HL-60 (cell line): ENCODE measurements around the gene NPVF.

ENCODE experiments used
- DNase-seq, 2 experiments: peaks; one replicate each; pipeline ENCODE4 v3.0.0-alpha.2; 2010 to 2020; ENCODE audit warnings: low read depth in 1 of 2, low spot score in 1 of 2
- H3K27ac ChIP-seq: fragments of 250-450 bp; sonication (Bioruptor Pico); replicated peaks from 2 replicates; pipeline ENCODE4 v1.5.1; 2020; ENCODE audit warnings: mild to moderate bottlenecking, moderate library complexity
- H3K27me3 ChIP-seq: fragments of 250-450 bp; sonication (Bioruptor Pico); 2 replicates; pipeline ENCODE4 v1.5.1; 2021; ENCODE audit warnings: mild to moderate bottlenecking, moderate library complexity; ENCODE audit not compliant: insufficient read depth, poor library complexity, severe bottlenecking
- H3K4me3 ChIP-seq: replicated peaks from 2 replicates; pipeline ENCODE4 v1.5.1; 2011; ENCODE audit warnings: mild to moderate bottlenecking, control low read depth, low read length; ENCODE audit not compliant: insufficient read depth
- GABPA ChIP-seq: IDR thresholded peaks from 2 replicates; pipeline ENCODE4 v1.6.1; 2012; ENCODE audit warnings: low read depth
- POLR2AphosphoS5 ChIP-seq: IDR thresholded peaks from 2 replicates; pipeline ENCODE4 v1.6.1; 2012; ENCODE audit warnings: low read depth
- SPI1 ChIP-seq: IDR thresholded peaks from 2 replicates; pipeline ENCODE4 v1.6.1; 2012; ENCODE audit warnings: low read depth, mild to moderate bottlenecking, borderline replicate concordance
- TF ChIP-seq, protein P1 (sequence below): IDR thresholded peaks from one replicate; pipeline ENCODE4 v1.5.1; 2011; ENCODE audit warnings: low read length, control low read depth, inconsistent platforms; ENCODE audit not compliant: insufficient read depth
- TF ChIP-seq, protein P2 (sequence below): IDR thresholded peaks from 2 replicates; pipeline ENCODE4 v1.6.1; 2012; ENCODE audit warnings: low read depth; ENCODE audit not compliant: insufficient replicate concordance

The NPVF gene

GRCh38 chr7:25250386-25250785, 22.1 kb upstream of the NPVF start:
- Histone ChIP-seq H3K27me3 (peaks cover 4% of the 10 kb centered on the region), H3K27ac (no peak overlapping the region), H3K4me3 (no peak overlapping the region)
- no peak for TF ChIP-seq SPI1
- no peak for TF ChIP-seq GABPA
- no peak for TF ChIP-seq POLR2AphosphoS5
- TF ChIP-seq, protein P1, sequence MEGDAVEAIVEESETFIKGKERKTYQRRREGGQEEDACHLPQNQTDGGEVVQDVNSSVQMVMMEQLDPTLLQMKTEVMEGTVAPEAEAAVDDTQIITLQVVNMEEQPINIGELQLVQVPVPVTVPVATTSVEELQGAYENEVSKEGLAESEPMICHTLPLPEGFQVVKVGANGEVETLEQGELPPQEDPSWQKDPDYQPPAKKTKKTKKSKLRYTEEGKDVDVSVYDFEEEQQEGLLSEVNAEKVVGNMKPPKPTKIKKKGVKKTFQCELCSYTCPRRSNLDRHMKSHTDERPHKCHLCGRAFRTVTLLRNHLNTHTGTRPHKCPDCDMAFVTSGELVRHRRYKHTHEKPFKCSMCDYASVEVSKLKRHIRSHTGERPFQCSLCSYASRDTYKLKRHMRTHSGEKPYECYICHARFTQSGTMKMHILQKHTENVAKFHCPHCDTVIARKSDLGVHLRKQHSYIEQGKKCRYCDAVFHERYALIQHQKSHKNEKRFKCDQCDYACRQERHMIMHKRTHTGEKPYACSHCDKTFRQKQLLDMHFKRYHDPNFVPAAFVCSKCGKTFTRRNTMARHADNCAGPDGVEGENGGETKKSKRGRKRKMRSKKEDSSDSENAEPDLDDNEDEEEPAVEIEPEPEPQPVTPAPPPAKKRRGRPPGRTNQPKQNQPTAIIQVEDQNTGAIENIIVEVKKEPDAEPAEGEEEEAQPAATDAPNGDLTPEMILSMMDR, result no peak
- TF ChIP-seq, protein P2, sequence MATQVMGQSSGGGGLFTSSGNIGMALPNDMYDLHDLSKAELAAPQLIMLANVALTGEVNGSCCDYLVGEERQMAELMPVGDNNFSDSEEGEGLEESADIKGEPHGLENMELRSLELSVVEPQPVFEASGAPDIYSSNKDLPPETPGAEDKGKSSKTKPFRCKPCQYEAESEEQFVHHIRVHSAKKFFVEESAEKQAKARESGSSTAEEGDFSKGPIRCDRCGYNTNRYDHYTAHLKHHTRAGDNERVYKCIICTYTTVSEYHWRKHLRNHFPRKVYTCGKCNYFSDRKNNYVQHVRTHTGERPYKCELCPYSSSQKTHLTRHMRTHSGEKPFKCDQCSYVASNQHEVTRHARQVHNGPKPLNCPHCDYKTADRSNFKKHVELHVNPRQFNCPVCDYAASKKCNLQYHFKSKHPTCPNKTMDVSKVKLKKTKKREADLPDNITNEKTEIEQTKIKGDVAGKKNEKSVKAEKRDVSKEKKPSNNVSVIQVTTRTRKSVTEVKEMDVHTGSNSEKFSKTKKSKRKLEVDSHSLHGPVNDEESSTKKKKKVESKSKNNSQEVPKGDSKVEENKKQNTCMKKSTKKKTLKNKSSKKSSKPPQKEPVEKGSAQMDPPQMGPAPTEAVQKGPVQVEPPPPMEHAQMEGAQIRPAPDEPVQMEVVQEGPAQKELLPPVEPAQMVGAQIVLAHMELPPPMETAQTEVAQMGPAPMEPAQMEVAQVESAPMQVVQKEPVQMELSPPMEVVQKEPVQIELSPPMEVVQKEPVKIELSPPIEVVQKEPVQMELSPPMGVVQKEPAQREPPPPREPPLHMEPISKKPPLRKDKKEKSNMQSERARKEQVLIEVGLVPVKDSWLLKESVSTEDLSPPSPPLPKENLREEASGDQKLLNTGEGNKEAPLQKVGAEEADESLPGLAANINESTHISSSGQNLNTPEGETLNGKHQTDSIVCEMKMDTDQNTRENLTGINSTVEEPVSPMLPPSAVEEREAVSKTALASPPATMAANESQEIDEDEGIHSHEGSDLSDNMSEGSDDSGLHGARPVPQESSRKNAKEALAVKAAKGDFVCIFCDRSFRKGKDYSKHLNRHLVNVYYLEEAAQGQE, result no peak
- no peak for DNase-seq

- Histone ChIP-seq H3K4me3 (no peak overlapping the region), H3K27me3 (peaks cover 4% of the 10 kb centered on the region), H3K27ac (no peak overlapping the region)
- no peak for TF ChIP-seq GABPA
- TF ChIP-seq, protein P1, result no peak
- TF ChIP-seq SPI1, result no peak
- no peak for TF ChIP-seq POLR2AphosphoS5
- DNase-seq, result no peak
Observed at GRCh38 chr7:25249772-25250171, 21.5 kb upstream of the NPVF start.

DNA sequence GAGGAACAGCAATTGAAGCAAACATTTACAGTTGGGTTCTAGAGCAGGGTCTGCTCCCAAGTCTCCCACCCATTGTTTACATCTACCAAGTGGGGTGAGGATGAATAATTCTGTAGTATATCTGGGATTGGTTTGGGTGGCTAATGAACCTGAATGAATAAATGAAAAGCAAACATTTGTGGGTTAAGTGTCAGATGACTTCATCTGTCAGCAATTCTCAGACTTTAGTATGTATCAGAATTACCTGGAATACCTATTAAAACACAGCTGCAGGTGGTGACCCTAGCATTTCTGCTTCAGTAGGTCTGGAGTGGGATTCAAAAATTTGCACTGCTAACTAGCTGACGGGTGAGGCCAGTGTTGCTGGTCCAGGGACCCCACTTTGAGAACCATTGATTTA, 18.0 kb upstream of the NPVF start:
- no peak overlapping the region for H3K4me3 ChIP-seq
- TF ChIP-seq SPI1 (no peak), GABPA (no peak)
- TF ChIP-seq, protein P1, result no peak
- TF ChIP-seq, protein P2, result no peak
- peaks cover 4% of the 10 kb centered on the region for H3K27me3 ChIP-seq
- no peak overlapping the region for H3K27ac ChIP-seq
- DNase-seq, result no peak
